ENCODE data around the gene KCTD15.

- TF ChIP-seq, protein P1, sequence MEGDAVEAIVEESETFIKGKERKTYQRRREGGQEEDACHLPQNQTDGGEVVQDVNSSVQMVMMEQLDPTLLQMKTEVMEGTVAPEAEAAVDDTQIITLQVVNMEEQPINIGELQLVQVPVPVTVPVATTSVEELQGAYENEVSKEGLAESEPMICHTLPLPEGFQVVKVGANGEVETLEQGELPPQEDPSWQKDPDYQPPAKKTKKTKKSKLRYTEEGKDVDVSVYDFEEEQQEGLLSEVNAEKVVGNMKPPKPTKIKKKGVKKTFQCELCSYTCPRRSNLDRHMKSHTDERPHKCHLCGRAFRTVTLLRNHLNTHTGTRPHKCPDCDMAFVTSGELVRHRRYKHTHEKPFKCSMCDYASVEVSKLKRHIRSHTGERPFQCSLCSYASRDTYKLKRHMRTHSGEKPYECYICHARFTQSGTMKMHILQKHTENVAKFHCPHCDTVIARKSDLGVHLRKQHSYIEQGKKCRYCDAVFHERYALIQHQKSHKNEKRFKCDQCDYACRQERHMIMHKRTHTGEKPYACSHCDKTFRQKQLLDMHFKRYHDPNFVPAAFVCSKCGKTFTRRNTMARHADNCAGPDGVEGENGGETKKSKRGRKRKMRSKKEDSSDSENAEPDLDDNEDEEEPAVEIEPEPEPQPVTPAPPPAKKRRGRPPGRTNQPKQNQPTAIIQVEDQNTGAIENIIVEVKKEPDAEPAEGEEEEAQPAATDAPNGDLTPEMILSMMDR (IDR thresholded peaks at IDR 0.05), result no peak
- TF ChIP-seq EP300 (IDR thresholded peaks at IDR 0.05) (no peak), POLR2A (IDR thresholded peaks at IDR 0.05; ENCODE audit: low read depth) (no peak), POLR2AphosphoS5 (IDR thresholded peaks at IDR 0.05) (no peak)
These were observed 44.1 kb downstream of the KCTD15 start for GRCh38 chr19:33840783-33841182.

Data from esophagus muscularis mucosa (tissue), 4 donors.